Measurements from ENCODE around the gene ZER1.
A peak's percentile ranks its signal among the peaks of the same experiment; 100 is the strongest.

The ZER1 gene

DNA sequence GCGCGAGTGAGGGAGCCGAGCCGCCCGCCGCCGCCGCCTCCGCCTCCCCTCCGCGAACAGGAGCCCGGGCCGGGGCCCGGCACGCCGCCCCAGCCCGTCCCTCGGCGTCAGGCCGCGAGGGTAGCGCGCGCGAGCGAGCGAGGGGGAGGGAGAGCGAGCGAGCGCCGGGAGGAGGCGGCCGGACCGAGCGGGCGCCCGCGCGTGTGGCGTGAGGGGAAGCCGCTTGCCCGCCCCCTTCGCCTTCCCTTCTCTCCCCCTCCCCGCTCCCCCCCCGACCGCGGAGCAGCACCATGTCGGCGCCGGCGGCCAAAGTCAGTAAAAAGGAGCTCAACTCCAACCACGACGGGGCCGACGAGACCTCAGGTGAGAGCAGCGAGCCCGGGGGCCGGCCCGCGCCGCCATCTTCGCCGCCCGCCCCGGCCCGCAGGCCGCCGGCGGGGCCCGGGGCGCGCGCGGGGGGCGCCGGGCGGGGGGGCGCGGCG is 82.4 kb downstream of the ZER1 start:
- peak; percentile 61 for DNase-seq

DNA sequence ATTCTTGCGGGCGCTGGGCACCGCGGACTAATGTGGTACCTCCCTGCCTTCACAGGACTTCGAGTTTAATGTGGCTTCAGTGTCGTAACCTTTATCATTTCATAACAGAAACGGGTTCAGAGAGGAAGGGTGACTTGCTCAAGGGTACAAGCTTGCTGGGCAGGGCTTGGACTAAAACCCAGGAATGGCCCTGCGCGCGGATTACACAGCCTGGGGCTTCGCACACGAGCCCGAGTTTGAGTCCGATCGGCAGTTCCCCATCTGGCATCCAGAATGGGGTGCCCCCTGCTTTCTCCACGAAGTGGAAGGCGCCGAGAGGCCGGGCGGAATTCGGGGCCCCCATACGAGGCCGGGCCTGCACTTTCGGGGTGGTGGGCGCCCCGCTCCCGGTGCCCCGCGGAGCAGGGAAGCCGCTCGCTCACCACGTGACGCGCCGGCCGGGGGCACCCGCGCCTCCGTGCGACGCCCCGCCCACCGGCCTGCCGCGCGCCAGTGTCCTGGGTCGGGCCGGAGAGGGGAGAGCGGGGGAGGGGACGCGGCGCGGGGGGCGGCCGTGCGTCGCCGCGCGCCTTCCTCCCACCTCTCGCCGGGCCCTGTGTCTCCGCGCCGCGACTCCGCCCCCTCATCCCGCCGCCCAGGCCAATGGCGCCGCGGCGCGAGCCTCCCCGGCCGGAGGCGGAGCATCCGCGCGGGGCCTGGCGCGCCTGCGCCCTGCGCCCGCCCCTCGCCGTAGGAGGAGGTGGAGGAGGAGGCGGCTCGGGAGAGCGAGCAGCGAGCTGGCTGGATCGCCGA is 83.0 kb downstream of the ZER1 start, which contains the start of gene SET:
SET (plus strand) TSS at position 722 of the 792 bp plus-strand sequence. CDS start 361 bp downstream, outside the sequence.
- DNase-seq: peak; percentile 98

- no peak for DNase-seq
Observed at GRCh38 chr9:128687453-128687852, 84.3 kb downstream of the ZER1 start.

DNA sequence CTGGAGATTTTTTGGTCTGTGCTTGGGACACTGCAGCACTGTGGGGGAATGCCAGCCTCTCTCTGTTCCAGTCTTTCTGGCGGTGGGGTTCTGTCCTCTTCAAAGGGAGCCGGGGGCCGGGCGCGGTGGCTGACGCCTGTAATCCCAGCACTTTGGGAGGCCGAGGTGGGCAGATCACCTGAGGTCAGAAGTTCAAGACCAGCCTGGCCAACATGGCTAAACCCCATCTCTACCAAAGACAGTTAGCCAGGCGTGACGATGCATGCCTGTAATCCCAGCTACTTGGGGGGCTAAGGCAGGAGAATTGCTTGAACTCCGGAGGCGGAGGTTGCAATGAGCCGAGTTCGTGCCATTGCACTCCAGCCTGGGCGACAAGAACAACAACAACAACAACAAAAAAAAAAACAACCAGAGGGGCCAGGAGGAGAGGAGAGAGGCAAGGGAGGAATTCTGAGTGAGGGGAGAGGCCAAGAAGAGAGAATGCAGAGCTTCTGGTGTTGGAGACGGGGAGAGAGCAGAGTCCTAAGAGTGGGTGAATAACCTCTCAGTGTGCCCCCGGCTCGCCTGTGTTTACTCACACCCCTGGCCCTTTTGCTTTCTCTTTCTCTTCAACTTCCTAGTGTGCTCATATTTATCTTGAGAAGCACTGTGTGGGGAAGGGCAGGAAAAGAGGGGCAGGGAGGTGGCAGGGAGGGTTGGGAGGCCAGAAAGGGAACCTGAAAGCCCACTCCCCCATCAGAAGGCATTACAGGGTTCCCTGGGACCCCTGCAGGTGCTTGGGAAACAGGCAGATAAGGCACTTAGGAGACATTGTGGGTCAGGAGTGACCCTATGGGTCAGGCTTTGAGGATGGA is 85.9 kb downstream of the ZER1 start:
- peak; percentile 55 for DNase-seq

DNA sequence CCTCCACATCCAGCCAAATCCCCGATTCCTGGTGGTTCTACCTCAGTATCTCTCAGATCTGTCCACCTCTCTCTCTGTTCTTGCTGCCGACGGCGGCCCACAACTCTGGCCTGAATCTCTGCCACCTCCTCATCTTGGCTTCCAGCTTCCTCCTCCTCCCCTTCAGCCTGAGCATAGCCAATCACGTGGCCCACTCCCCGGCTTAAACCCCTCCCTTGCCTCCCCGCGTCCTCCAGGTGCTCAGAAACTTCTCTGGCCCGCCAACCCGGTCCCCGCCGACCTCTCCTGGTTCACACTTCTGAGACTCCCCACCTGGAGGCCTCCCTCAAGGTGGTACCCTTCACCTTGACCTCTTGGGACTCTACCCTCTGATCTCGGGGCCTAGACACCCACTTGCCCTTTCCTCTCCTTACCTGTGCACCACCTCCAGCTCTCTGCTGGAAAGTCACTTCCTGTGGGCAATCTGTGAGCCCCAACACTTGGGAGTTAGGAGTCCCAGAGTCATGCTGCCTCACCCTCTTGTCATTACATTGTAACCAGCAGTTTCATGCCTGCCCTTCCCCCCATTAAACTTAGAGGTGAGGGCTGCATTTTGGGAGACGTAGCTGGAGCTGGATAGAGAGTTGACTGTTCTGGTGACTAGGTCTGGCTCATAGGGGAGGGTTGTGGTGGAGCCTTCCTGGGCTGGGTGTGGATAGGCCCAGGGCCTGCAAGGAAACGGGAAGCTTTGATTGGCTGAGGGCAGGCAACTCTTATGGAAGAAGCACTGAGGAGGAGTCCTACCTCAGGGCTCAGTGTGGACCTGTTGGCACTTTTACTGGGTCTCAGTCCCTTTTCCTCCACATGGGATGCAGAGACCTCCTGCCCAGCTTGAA is 87.2 kb downstream of the ZER1 start:
- peak; percentile 69 for DNase-seq

DNA sequence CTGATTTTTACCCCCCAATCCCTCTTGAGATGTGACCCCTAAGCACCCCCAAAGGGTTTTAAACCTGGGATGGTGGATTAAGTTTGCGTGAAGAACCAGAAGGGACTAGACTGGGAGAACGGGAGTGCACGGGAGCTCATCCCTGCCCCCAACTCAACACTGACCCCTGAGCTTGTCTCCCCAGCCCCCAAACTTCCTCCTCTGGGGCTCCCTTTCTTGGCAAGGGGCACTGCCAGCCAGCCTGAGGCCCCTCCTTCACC is 87.7 kb downstream of the ZER1 start:
- DNase-seq: no peak

GRCh38 chr9:128683340-128684064 is 88.2 kb downstream of the ZER1 start:
- DNase-seq: no peak
